ENCODE measurements around the gene FRMPD1.

FRMPD1 gene

GRCh38 chr9:37778534-37778933 lies 127.8 kb downstream of the FRMPD1 start:
- Histone ChIP-seq H2AFZ (ENCODE audit: low read depth) (no peak overlapping the region), H3K4me3 (IDR thresholded peaks at IDR 0.05; ENCODE audit: insufficient read depth, low read depth, low read length) (no peak overlapping the region), H3K27me3 (ENCODE audit: insufficient read depth, low read depth) (no peaks in the 10 kb centered on the region), H3K27ac (no peak overlapping the region), H3K9ac (no peak overlapping the region), H3K79me2 (ENCODE audit: insufficient read depth, low read depth) (peaks cover 24% of the 10 kb centered on the region), H3K36me3 (ENCODE audit: insufficient read depth) (peaks cover 12% of the 10 kb centered on the region; the same call in 1 of the 2 replicates), H3K4me2 (no peak overlapping the region), H3K4me1 (ENCODE audit: low read depth, poor library complexity, severe bottlenecking) (peaks cover 14% of the 10 kb centered on the region), H4K20me1 (ENCODE audit: insufficient read depth) (no peaks in the 10 kb centered on the region)
- TF ChIP-seq, protein P1, sequence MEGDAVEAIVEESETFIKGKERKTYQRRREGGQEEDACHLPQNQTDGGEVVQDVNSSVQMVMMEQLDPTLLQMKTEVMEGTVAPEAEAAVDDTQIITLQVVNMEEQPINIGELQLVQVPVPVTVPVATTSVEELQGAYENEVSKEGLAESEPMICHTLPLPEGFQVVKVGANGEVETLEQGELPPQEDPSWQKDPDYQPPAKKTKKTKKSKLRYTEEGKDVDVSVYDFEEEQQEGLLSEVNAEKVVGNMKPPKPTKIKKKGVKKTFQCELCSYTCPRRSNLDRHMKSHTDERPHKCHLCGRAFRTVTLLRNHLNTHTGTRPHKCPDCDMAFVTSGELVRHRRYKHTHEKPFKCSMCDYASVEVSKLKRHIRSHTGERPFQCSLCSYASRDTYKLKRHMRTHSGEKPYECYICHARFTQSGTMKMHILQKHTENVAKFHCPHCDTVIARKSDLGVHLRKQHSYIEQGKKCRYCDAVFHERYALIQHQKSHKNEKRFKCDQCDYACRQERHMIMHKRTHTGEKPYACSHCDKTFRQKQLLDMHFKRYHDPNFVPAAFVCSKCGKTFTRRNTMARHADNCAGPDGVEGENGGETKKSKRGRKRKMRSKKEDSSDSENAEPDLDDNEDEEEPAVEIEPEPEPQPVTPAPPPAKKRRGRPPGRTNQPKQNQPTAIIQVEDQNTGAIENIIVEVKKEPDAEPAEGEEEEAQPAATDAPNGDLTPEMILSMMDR (conservative IDR thresholded peaks at IDR 0.05; ENCODE audit: low read depth, low read length): no peak

- TF ChIP-seq, protein P1 (conservative IDR thresholded peaks at IDR 0.05; ENCODE audit: low read depth, low read length): no peak
- peaks cover 35% of the 10 kb centered on the region for H3K79me2 ChIP-seq (ENCODE audit: insufficient read depth, low read depth)
- peak overlapping the region; percentile 80 for H3K4me2 ChIP-seq
- peaks cover 21% of the 10 kb centered on the region for H3K4me1 ChIP-seq (ENCODE audit: low read depth, poor library complexity, severe bottlenecking)
- no peak overlapping the region for H3K4me3 ChIP-seq (IDR thresholded peaks at IDR 0.05; ENCODE audit: insufficient read depth, low read depth, low read length)
- peaks cover 9% of the 10 kb centered on the region; the same call in 1 of the 2 replicates for H3K36me3 ChIP-seq (ENCODE audit: insufficient read depth)
- H2AFZ ChIP-seq (ENCODE audit: low read depth): peak overlapping the region; percentile 97
- H3K27me3 ChIP-seq (ENCODE audit: insufficient read depth, low read depth): no peaks in the 10 kb centered on the region
- H3K9ac ChIP-seq: peak overlapping the region; percentile 71
- H4K20me1 ChIP-seq (ENCODE audit: insufficient read depth): no peaks in the 10 kb centered on the region
- peak overlapping the region; percentile 67 for H3K27ac ChIP-seq
Measured at GRCh38 chr9:37784291-37784615, 133.5 kb downstream of the FRMPD1 start.

DNA sequence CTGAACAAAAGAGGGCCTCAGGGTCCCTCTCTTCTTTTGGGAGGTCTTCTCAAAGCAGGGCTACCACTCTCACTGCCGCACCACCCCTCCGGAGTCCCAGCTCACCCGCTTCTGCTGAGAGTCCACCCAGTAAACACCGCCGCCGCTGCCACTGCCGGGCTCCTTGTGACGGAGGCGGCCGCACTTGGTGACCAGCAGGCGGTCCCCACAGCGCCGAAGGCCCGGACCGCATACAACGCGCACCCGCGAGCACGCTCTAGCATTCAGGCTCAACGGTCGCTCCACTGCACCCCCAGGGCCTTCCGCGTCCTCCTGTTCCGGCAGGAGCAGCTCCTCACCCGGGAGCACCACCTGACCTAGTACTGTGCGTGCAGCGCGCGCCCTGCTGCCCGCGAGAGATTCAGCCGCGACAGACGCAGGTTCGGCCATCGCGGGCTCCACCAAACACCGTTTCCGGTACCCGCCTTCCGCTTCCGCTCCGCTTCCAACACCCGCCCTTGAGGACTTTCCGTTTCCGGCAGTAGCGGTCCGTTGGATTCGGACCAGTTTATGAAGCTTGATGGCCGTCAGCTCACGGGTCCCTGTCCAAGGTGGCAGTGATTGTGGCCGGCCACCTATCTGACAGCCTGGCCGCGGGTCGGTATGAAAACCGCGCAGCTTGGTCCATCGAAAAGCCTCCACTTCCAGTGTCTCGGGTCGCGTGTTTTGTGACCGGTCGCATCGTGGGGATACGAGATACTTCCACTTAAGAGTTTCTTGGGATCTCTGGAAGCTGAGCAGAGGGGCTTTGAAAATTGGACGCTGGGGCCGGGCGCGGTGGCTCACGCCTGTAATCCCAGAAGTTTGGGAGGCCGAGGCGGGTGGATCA lies 134.1 kb downstream of the FRMPD1 start, which contains the start of gene EXOSC3:
Gene EXOSC3 (minus strand): TSS at position 449 of the 868 bp plus-strand sequence. CDS start 20 bp downstream, at position 429.
- Histone ChIP-seq H3K27ac (peak within 1 kb of the TSS; percentile 67), H3K79me2 (ENCODE audit: insufficient read depth, low read depth) (peaks cover 35% of the 10 kb centered on the region), H3K9ac (peak within 1 kb of the TSS; percentile 71), H3K4me1 (ENCODE audit: low read depth, poor library complexity, severe bottlenecking) (peaks cover 21% of the 10 kb centered on the region), H3K4me2 (peak within 1 kb of the TSS; percentile 80), H3K4me3 (IDR thresholded peaks at IDR 0.05; ENCODE audit: insufficient read depth, low read depth, low read length) (no peak within 1 kb of the TSS), H3K27me3 (ENCODE audit: insufficient read depth, low read depth) (no peaks in the 10 kb centered on the region), H2AFZ (ENCODE audit: low read depth) (peak within 1 kb of the TSS; percentile 97), H4K20me1 (ENCODE audit: insufficient read depth) (no peaks in the 10 kb centered on the region), H3K36me3 (ENCODE audit: insufficient read depth) (peaks cover 9% of the 10 kb centered on the region; the same call in 1 of the 2 replicates)
- TF ChIP-seq, protein P1 (conservative IDR thresholded peaks at IDR 0.05; ENCODE audit: low read depth, low read length): no peak

DNA sequence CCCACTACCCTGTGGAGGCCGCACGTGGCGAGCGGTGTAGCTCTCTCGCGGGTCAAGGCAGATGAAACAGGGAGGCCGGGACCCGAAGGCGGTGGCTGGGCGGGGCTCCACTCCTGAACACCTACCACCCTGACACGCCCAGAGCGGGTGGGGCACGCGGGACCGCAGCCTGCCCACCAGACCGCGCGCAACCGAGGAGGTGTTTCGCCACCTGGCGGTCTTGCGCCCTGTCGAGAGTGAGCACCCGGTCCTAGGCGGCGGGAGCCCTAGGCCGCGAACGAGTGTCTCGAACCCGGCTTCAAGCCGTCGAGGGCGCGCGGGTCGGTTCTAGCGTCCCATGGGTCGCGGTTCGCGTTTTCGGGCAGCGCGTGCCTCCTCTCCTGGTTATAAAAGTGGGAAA lies 136.3 kb downstream of the FRMPD1 start:
- TF ChIP-seq, protein P1 (conservative IDR thresholded peaks at IDR 0.05; ENCODE audit: low read depth, low read length): no peak
- H3K9ac ChIP-seq: no peak overlapping the region
- H4K20me1 ChIP-seq (ENCODE audit: insufficient read depth): no peaks in the 10 kb centered on the region
- peaks cover 26% of the 10 kb centered on the region for H3K79me2 ChIP-seq (ENCODE audit: insufficient read depth, low read depth)
- H3K4me2 ChIP-seq: no peak overlapping the region
- H3K27ac ChIP-seq: no peak overlapping the region
- H3K4me3 ChIP-seq (IDR thresholded peaks at IDR 0.05; ENCODE audit: insufficient read depth, low read depth, low read length): no peak overlapping the region
- no peak overlapping the region for H2AFZ ChIP-seq (ENCODE audit: low read depth)
- H3K36me3 ChIP-seq (ENCODE audit: insufficient read depth): no peaks in the 10 kb centered on the region
- no peaks in the 10 kb centered on the region for H3K27me3 ChIP-seq (ENCODE audit: insufficient read depth, low read depth)
- H3K4me1 ChIP-seq (ENCODE audit: low read depth, poor library complexity, severe bottlenecking): peaks cover 20% of the 10 kb centered on the region

All from KMS-11 (cell line).